Activated effector memory CD4-positive, alpha-beta T cell treated with Interleukin-2 at 50 U/mL for 16 hours (primary cell): ENCODE data around the gene ZNF300.
A peak's percentile ranks its signal among the peaks of the same experiment; 100 is the strongest.
"Not testable (repeated sequence)": the region's sequence is repeated elsewhere in the genome, so short reads cannot be mapped to it uniquely, and the experiment has no call there.

Experiments
- DNase-seq: peaks from one replicate; pipeline ENCODE4 v3.0.0-alpha.2; 2020

ZNF300 gene

DNA sequence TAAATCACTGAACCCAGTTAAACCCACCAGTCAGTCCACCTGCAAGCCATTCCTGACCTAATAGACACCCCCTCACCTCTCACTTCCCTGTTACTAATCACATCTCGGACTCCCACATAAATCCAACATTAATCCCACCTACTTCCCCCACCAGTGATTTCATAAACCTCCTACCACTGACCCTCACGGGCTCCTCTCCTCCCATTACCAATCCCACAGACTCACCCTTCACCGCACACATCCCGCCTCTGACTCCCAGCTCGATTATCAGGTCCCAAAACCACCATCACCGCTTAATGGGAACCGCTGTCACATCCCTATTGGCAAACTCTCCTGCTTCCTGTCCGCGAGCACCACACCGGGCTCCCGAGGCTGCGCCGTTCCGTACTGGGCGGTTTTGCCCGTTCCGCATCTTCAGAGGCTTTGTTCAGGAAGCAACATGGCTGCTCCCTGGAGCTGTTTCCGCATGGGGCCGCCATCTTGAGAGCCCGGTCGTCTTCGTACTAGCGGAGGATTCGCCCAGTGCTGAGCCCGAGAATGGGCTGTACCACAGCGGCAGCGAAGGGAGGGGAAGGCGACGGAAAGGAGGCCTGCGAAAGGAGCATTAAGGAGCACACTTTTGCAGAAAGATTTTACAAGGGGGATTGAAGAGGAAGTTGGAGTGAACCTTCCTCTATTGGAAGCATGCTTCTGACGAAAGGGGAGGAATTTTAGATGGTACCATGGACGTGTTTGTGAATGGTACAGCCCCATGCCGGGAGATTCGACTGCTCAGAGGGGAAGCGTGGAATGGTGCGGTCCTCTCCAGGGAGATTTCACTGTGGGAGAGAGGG is at the start of gene ZNF300:
Gene ZNF300 (minus strand): TSS at position 502 of the 833 bp plus-strand sequence. CDS start 1,825 bp downstream, outside the sequence.
- DNase-seq, result peak; percentile 6

DNA sequence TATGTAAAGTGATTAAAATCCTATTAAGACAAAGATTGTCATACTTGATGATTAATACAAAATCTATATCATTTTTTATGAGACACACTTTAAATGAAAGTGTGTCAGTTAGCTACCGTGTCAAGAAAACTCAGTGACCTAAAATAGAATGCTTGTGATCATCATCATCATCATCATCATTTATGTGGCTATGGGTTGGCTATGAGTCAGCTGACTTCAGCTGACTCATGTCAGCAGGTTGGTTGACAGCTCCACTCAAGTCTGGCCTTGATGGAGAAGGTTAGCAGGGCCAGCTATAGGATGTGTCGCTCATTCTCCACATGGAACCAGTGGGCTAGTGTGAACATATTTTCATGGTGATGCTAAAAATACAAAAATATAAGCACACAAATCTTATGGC is 43.8 kb upstream of the ZNF300 start:
- no peak for DNase-seq

DNA sequence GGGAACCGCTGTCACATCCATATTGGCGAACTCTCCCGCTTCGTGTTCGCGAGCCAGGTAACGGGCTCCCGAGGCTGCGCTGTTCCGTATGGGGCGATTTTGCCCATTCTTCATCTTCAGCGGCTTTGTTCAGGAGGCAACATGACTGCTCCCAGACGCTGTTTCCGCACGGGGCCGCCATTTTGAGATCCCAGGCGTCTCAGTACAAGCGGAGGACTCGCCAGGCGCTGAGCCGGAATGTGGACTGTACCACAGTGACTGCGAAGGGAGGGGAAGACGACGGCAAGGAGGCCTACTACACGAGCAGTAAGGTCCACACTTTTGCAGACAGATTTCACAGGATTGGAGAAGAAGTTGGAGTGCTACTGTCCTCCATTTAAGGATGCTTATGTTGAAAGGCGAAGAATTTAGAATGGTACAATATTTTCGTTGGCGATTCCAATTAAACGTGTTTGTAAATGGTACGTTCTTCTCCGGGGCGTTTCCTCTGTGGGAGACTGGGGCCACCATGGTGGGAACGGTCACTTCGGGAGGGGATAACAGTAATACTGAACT is 41.6 kb upstream of the ZNF300 start:
- DNase-seq, result no peak

DNA sequence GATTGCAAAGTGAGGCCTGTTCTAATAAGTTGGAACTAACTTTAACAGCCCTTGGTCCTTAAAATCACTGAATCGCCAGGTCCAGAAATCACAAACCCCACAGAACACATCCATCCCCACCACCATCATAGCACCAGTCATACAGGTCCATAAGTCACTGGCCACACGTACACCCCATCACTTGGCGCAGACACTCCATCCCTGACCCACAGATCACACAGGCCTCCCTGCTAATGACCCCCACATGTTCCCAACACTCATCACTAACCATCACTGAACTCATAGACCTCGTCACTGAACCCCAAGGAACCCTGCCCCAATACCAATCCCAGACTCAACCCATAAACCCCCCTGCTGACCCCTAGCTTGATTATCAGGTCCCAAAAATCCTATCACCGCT is 41.2 kb upstream of the ZNF300 start:
- no peak for DNase-seq

DNA sequence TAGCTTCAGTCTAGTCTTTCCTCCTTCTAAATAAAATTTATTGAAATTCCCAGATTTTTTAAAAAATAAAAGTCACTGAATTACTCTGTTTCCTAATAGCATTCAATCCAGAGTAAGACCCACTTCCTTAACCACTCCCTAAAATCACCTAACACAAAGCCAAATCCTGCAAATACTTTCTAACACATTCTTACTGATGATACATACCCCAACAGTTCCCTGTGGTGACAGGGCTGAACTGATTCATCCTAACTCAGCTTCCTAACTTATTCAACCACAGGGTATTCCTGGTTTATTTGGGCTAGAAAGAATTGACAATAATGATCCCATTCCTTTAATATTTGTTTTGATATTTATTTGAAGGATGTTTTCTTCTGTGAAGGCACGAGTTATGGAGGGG is 40.7 kb upstream of the ZNF300 start:
- DNase-seq, result no peak

DNA sequence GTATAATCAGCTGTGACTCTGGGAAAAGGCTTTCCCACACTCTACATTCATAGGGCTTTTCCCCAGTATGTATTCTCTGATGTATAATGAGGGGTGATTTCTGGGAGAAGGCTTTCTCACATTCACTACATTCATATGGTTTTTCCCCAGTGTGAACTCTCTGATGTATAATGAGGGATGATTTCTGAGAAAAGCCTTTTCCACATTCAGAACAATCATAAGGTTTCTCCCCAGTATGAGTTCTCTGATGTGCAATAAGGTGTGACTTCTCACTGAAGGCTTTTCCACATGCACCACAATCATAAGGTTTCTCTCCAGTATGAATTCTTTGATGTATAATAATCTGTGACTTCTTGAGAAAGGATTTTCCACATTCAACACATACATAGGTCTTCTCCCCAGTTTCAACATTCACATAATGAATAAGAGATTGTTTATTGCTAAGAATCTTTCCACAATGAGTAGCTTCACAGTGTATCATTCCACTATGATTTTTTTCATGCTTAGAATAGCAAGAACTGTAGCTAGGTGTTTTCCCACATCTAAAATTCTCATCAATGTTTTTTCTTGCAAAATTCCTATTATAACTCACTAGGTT is 26.7 kb upstream of the ZNF300 start:
- no peak for DNase-seq

DNA sequence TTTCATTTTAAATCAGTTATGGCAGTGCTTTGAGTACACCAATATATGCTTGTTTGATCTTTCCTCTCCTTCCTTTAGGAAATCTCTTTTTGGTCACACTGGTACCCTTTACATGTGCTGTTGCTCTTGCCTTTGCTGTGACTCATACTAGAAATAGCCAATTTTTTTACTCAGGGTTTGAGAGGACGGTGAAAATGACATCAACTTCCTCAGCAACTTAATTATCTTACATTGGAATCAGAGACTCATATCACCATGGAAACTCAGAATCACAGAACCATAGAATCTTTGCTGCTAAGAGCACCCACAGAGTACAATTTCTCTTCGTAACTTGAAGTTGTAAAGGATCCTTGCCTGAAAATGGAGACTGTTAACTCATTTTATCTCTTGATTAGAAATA is 13.8 kb upstream of the ZNF300 start:
- DNase-seq, result no peak

DNA sequence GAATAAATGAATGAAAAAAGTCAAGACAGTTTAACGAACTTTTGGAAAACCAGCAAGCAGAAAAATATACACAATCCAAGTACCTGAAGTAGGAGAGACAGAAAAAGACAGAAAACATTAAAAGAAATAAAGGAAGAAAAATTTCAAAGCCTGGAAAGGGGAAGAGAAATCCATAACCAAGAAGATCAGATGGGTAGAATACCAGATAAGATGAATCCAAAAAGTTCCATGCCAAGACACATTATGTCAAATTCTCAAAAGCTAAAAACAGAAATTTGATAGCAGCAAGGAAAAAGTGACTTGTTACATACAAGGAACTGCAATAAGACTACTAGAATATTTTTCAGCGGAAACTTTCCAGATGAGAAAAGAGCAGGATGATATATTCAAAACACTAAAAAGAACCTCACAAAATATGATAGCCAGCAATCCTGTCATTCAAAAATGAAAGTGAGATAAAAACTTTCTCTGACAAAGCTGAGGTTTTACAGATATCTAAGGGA is 7.6 kb upstream of the ZNF300 start:
- DNase-seq, result no peak

DNA sequence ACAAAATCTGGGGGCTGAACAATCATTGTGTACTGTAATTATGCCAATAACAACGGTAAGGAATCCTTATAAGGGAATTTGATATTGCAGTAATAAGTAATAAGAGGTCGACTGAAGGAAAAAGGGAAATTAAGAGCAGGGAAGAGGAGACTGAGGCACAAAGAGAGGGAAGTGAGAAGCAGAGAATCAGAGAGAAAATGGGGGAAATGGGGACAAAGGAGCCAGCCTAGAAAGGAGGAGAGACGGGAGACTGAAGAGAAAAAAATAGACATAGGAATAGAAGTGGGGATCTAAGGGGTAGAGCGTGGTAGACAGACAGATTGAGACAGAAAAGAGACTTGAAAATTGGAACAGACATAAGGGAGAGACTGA is 518 bp upstream of the ZNF300 start:
- DNase-seq, result no peak

DNA sequence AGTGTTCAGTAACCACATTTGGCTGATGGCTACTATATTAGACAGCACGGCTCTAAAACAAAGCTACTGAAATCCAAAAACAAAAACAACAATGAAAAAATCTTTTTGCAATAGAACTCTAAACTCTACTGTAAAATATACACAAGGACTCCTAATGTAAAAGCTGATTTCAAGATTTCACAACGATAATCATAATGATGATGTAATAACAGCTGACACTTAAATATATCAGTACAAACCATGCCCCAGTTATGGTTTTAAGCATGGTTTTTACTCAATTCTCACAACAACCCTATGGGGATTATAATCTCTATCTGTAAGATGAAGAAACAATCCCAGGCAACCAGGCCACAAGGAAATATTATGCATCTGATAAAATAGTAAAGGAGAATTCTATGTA is 3.3 kb downstream of the ZNF300 start:
- DNase-seq, result no peak

DNA sequence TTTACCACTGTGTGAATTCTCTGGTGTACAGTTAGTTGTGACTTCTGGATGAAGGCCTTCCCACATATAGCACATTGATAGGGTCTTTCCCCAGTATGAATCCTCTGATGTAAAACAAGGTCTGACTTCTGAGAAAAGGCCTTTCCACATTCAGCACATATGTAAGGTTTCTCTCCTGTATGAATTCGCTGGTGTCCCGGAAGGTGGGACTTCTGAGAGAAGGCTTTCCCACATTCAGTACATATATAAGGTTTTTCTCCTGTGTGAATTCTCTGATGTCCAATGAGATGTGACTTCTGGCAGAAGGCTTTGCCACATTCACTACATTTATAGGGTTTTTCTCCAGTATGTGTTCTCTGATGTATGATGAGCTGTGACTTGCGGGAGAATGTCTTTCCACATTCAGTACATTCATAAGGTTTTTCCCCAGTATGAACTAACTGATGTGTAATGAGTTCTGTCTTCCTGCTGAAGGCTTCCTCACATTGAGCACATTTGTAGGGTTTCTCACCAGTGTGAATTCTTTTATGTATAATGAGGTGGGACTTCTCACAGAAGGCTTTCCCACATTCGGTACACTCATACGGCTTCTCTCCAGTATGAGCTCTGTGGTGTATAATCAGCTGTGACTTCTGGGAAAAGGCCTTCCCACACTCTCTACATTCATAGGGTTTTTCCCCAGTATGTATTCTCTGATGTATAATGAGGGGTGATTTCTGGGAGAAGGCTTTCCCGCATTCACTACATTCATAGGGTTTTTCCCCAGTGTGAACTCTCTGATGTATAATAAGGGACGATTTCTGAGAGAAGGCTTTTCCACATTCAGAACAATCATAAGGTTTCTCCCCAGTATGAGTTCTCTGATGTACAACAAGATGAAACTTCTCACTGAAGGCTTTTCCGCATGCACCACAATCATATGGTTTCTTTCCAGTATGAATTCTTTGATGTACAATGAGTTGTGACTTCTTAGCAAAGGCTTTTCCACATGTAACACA is 9.1 kb downstream of the ZNF300 start:
- DNase-seq, result no peak

DNA sequence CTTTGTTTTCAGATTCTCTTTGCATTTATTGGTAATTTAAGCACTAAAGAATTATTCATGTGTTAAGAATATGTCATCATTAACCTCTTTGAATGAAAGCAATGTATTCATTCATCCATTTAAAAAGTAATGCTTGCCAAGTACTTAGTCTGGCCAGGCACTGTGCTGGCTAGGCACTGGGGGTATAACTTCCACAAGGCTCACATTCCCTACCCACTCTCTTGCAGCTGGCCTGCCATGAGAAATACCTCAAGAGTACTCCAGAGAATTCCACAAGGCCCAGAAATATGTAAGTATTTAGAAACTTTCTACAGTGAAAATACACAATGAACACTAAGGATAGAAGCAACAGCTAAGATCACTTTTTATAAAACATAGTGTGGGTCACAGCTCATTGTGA is 25.4 kb downstream of the ZNF300 start:
- no peak for DNase-seq

DNA sequence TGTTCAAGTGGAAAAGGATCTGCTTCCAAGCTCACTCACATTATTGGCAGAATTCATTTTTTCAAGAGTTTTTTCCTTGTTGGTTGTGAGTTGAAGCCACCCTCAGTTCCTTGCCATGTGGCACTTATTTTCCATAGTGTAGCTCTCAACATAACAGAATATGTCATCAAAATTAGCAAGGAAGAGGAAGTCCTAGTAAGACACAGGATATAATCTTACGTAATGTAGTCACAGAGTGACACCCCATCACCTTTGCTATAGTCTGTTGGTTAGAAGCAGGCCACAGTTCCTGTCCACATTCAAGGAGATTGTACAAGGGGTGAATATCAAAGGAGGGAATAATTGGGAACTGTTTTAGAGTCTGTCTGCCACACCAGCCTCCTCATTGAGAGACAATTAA is 42.7 kb downstream of the ZNF300 start:
- DNase-seq, result no peak

DNA sequence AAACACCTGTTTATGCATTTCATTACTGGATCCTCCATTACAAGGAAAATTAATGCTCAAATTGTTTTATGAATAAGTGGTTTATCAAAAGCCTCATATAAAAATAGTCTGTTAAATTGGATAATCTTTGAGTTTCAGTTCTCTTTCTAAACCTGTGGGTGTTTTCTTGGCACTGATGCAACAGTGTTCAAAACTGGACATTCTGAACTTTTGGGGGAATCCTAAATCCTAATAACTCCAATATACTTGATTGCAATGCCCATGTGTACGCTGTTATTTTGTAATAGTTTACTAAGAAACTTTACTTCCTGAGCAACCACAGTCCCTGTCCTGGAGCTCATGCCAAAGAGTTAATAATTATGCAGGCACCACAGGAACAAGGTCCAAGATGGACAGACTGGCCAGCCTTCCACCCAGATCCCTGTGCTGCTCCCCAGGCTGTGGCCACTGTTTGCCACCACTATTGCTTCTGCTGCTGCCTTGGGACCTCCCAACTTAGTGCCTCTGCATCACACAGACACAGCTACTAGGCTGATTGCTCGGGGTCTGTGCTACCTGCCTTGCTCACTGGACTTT is 44.4 kb downstream of the ZNF300 start:
- DNase-seq, result no peak

DNA sequence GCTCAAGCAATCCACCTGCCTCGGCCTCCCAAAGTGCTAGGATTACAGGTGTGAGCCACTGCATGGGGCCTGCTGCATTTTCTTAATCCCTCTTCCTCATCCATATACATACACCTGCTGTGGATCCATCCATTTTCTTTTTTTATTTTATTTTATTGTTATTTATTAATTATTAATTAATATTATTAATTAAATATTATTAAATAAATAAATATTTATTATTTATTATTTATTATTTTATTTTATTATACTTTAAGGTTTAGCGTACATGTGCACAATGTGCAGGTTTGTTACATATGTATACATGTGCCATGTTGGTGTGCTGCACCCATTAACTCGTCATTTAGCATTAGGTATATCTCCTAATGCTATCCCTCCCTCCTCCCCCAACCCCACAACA is 48.1 kb downstream of the ZNF300 start:
- DNase-seq, result not testable (repeated sequence)

DNA sequence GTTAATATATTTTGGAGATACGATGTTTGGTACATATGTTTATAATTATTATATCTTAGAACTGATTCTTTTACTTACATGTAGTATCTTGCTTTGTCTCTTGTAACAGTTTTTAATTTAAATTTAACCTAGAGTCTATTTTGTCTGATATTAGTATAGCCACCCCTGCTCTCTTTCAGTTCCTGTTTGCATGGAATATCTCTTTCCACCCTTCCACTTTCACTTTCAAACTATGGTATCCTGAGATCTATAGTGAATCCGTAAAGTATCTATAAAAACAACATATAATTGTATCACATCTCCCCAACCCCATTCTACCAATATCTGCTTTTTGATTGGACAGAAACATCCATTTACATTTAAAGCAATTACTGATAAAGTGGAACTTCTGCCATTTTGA is 51.2 kb downstream of the ZNF300 start:
- no peak for DNase-seq

DNA sequence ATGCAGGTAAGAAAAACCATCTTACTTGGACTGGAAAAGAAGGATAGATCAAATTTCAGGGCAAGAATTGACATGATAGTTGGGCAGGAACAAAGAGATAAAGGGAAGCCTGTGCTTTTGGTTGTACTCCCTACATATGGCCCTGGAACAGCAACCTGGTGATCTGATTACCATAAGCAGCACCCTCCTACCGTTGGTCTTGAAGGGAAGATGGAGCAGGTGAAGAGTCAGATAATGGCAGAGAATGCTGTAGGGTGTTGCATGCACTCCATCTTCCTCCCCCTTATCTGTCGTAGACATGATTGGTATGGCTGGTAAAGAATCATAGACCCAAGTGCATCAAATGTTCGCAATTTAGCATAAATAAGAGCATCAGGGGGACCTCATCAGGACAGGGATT is 53.7 kb downstream of the ZNF300 start:
- DNase-seq, result no peak

DNA sequence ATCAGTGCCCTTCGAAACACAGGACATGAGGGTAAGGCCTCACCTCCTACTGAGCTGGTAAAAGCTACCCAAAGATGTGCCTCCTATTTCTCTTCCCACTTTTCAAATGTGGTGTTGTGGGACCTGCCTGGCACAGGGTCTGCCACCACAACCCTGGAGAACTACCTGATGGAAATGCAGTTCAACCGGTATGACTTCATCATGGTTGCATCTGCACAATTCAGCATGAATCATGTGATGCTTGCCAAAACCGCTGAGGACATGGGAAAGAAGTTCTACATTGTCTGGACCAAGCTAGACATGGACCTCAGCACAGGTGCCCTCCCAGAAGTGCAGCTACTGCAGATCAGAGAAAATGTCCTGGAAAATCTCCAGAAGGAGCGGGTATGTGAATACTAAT is 56.5 kb downstream of the ZNF300 start:
- DNase-seq, result no peak

DNA sequence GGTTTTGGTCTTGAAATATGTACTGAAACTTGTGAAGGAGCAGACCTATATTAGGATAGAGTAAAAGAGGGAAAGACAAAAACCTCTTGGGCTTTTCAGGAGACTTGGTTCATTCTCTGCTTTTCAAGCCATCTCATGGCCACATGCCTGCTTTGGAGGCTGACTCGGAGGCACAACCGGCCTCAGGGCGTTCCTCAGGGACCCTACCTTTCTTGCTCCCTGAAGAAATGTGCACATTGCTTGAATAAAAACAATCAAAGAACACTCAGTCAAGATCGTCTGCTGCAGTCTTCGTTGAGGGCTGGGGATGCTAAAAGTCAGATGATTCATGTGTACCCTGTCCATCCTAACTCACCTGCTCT is 57.5 kb downstream of the ZNF300 start:
- DNase-seq, result no peak

DNA sequence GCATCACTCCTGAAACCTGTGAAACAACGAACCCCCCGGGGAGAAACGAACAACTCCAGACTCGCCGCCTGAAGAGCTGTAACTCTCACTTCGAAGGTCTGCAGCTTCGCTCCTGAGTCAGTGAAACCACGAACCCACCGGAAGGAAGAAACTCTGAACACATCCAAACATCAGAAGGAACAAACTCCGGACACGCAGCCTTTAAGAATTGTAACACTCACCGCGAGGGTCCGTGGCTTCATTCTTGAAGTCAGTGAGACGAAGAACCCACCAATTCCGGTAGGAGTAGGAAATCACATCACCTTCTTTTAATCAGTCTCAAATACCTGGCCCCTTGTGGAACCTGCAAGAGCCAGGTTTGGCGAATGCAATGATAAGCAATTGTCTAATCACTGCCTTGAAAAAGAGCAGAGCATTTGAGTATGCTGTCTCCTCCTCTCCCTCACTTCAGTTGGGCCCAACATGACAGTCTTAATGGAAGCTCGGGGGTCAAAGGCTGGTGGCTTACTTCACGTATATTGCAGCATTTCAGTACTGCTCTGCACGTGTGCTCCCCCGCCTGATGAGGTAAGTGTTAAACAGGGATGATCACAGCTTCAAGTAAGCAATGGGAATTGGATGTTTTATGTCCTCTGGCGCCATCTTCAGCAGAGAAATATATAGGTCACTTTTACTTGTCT is 58.0 kb downstream of the ZNF300 start:
- DNase-seq, result peak; percentile 41

DNA sequence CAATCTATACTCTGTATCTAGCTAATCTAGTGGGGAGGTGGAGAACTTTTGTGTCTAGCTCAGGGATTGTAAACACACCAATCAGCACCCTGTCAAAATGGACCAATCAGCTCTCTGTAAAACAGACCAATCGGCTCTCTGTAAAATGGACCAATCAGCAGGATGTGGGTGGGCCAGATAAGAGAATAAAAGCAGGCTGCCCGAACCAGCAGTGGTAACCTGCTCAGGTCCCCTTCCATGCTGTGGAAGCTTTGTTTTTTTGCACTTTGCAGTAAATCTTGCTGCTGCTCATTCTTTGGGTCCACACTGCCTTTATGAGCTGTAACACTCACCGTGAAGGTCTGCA is 58.5 kb downstream of the ZNF300 start, which contains the start of gene IRGM:
Gene IRGM (plus strand): TSS at position 214 of the 346 bp plus-strand sequence. CDS start 1,603 bp downstream, outside the sequence.
- not testable (repeated sequence) for DNase-seq
